ENCODE data around the gene GTF3C5.
"Not testable (repeated sequence)": the region's sequence is repeated elsewhere in the genome, so short reads cannot be mapped to it uniquely, and the experiment has no call there.

GTF3C5 gene, protein sequence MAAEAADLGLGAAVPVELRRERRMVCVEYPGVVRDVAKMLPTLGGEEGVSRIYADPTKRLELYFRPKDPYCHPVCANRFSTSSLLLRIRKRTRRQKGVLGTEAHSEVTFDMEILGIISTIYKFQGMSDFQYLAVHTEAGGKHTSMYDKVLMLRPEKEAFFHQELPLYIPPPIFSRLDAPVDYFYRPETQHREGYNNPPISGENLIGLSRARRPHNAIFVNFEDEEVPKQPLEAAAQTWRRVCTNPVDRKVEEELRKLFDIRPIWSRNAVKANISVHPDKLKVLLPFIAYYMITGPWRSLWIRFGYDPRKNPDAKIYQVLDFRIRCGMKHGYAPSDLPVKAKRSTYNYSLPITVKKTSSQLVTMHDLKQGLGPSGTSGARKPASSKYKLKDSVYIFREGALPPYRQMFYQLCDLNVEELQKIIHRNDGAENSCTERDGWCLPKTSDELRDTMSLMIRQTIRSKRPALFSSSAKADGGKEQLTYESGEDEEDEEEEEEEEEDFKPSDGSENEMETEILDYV
- 19.0 to 53.7 (median 32.5) reads per million in 17 experiments for total RNA-seq

DNA sequence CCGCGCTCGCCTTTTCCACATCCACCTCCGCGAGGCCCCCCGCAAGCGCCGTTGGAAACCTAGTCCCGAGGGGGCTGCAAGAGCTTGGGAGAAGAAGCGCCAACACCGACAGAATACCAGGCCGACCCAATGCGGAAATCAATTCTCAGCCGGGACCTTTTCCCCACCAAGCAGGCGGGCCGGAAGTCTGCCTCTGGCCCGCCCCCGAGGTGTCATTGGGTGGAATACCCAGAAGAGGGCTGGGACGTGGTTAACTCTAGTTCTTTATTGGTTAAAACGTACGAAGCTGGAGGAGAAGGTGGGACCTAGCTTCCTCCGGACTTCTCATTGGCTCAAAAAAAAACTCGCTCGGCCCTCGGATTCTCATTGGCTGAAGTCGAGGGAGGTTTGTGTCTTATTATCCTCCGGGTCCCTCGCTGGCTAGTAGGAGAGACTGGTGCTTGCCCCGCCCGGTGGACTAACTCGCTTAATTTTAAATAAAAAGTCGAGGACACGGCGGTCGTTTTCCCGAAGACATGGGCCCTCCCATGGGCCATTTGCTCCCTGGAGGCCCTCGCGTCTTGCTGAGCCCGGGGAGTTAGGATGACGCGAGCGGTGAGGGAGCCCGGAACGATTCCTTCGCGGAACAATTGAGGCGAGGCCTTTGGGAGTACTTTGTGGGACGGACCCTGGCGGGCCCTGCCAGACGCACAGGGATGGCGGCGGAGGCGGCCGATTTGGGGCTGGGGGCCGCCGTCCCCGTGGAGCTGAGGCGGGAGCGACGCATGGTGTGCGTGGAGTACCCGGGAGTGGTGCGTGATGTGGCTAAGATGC is at the start of gene GTF3C5:
Gene GTF3C5 (plus strand): TSS at position 681 of the 813 bp plus-strand sequence. CDS start 15 bp downstream, at position 696.
- peak; percentile 96 to 99 (median 98) for DNase-seq

DNA sequence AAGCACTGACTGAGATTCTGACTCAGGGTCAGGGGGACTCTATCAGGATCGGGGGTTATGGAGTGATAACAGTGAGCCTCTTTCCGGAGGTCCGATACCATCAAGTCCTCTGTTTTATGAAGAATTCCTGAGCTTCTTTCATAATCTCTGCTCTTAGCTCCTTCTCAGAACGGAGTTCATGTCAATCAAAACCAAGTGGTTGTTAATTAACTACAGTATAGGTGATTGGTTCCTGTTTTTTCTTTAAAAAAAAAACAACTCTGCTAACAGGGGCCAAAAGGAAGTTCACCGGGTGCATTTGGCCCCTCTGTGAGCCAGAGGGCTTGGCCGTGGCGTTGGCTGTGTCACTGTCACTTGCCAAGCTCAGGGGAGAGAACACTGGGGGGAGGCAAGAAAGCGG is 48.3 kb upstream of the GTF3C5 start:
- peak in 1 of 4 experiments; percentile 26 for DNase-seq

DNA sequence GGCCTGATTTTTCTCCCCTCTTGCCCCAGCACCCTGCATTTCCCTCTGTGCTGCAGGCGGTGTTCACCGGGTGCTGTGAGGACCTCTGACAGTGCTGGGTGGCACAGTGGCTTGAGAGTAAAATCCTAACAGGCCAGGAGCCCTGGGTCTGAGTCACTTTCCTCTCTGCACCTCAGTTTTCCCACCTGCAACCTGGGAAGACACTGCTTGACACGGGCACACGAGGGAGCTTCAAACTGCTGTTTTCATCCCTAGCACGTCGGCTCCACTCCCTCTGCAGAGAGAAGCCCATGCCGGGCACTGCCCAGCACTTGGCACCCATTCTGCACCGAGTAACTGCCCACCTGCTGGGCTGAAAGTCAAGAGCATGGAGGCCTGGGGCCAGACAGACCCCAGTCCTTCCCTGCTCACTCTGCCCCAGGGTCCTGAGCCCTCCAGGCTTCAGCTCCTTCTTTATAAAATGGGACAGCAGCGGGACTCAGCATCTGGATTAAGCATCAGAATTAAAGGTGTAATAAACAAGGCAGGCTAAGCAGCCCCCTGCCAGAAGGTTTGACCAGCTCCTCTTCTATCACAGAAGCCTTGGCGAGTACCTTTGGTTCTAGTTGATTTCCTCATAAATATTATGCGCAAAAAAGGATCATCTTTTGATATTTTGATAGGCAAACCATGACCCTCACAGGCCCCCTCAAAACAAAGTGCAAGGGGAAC is 47.2 kb upstream of the GTF3C5 start:
- DNase-seq: no peak

DNA sequence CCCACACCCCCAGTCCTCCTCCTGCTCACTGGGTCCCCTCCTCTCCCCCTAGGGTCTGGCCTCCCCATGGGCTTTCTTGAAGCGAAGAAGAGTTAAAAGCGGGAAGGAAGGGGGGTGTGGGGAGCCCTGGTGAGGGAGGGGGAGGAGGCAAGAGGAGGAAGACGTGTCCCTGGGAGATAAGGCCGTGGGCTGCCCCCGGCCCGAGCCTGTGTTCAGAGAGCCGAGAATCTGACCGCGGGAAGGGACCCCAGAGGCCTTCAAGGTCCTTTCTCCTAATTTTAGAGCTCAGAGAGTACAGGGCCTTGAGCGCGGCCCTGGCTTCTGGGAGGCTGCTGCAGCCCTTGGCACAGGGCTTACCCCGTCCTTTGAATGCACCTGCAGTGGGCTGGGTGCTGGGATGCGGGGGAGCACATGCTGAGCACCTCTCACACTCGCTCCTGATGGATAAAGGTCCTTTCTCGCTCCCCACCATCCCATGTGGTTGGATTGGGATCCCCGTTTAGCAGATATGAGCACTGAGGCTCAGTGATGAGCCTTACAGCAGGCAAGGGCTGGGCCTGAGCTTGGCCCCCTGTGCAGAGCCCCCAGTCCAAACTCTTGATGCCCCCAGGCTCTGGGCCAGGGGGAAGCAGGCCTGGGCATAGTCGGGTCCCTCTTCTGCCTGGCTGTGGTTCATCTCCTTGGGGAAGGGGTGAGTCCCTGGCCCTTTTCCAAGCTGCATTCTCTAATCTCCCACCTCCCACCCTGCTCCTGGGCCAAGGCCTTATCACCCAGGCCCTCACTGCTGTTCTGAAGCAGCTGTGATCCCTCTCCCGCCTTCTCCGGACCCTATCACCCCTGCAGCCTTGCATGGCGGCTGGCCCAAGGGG is 46.4 kb upstream of the GTF3C5 start:
- no peak for DNase-seq

DNA sequence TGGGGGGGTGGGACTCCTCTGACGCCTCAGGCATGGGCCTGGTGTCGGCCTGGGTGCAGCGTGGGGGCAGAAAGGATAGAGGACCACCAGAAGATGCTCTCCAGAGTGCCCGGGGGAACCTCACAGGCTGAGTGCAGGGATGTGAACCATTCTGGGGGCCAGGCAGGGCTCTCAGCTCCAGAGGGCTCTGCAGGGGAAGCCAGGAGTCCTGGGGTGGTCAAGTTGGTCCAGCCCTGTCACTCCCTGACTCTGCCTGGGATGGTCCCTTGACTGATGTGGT is 45.8 kb upstream of the GTF3C5 start:
- DNase-seq: no peak

DNA sequence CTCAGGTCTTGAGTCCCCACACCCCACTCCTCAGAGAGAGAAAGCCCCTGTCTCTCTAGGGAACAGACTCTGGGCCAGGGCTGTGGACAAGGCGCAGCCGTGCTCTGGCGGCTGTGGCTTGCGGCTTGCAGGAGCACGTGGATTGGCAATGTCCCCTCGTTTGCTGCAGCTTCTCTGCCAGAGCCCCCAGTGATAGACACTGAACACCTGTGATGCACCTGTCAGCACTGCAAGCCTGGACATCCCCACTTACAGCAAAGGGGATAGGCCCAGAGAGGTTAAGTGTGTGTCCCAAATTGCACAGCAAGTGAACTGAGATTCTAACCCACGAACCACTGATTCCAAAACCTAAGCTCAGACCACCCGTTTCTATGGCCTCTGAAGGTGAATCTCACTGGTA is 45.3 kb upstream of the GTF3C5 start:
- DNase-seq: no peak

DNA sequence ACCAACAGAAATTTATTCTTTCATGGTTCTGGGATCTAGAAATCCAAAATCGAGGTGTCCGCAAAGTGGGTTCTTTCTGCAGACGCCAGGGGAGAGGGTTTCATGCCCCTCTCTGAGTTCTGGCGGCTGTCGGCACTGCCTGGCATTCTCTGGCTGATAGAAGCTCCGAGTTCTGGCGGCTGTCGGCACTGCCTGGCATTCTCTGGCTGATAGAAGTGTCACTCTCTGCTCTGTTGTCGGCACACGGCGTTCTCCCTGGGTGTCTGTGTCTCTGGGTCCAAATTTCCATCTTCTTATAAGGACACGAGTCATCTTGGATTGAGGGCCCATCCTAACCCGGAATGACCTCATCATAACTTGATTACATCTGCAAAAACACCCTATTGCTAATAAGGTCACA is 44.7 kb upstream of the GTF3C5 start:
- no peak for DNase-seq

DNA sequence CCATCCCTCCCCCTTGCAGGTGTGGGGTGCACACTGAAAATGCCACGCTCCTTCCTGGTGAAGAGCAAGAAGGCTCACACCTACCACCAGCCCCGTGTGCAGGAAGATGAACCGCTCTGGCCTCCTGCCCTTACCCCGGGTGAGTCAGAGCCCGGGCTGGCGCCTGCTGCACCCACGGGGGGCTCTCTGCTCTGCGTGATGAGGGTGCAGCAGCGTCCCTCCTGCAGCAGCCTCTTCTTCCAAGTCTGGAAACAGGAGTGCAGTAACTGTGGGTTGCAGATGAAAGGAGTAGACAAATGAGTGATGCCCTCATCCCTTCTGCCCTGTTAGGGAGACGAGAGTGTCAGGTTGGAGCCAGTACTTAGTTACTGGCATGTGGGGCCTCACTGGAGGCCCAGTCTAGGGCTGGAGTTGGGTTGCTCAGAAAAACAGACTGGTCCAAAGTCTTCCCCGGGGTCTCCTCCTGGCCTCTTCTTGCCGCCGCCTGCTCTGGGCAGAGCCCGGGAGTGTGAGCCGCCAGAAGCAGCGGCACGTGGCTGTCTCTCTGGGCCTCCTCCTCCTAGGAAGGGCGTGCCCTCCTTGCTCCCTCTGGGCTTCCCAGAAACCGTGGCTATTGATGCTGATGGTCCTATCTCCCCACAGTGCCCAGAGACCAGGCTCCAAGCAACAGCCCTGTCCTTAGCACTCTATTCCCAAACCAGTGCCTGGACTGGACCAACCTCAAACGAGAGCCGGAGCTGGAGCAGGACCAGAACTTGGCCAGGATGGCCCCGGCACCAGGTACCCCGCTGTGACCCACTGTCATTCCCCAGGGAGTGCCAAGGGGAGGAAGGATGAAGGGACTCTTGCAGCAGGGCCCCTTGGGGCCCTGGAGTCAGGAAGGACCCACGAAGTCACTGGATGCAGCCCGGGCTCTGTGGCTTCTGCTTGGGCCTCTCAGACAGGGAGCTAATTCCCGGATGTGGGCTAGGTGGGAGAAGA is 43.9 kb upstream of the GTF3C5 start:
- no peak for DNase-seq

DNA sequence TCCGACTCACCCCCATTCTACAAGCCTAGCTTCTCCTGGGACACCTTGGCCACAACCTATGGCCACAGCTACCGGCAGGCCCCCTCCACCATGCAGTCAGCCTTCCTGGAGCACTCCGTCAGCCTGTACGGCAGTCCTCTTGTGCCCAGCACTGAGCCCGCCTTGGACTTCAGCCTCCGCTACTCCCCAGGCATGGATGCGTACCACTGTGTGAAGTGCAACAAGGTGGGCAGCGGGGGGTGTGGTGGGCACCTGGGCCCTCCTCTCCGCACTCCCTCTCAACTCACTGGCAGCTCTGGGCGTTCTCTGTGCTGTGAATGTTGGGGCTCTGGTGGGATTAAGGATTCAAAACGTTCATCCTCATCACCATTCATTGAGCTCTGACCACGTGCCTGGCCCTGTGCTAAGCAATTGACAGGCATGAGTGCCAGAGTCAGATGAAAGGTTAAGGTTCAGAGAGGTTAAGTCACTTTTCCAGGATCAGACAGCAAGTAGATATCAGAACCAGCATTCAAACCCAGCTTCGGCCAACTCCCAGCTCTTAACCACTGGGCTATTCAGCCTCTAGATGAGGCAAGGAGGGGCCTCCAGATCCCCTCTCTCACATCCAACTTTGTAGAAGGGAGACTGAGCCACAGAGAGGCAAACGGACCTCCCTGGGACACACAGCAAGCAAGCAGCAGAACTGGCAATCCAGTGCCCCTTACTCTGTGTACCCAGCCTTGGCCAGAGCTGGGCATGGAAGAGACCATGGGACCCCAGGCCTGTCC is 42.4 kb upstream of the GTF3C5 start:
- DNase-seq: no peak

DNA sequence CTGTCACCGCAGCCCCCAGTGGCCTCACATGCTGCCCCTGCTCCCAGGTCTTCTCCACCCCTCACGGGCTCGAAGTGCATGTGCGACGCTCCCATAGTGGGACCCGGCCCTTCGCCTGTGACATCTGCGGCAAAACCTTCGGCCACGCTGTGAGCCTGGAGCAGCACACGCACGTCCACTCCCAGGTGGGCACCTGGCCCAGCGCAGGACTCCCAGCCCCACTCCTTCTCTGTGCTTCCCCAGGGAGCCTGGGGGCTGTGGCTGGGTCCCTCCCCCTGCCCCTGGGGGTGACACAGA is 41.8 kb upstream of the GTF3C5 start:
- DNase-seq: no peak

DNA sequence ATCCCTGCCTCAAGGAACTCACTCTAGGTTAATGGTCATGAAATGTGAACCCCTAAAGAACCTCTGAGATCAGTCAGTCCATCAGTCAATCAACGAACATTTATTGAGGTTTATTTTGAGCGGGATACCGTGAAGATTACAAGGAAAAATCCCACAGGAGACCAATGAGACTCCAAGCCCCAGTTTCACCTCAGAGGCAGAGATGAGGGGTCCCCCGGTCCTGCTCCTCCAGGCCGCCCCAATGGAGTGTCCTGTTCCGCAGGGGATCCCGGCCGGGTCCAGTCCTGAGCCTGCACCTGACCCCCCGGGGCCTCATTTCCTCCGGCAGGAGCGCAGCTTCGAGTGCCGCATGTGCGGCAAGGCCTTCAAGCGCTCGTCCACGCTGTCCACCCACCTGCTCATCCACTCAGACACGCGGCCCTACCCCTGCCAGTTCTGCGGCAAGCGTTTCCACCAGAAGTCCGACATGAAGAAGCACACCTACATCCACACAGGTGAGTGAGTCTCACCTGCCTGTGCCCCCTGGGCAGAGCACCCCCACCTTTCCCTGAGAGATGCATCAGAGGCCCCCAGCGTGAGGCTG is 41.3 kb upstream of the GTF3C5 start:
- no peak for DNase-seq

DNA sequence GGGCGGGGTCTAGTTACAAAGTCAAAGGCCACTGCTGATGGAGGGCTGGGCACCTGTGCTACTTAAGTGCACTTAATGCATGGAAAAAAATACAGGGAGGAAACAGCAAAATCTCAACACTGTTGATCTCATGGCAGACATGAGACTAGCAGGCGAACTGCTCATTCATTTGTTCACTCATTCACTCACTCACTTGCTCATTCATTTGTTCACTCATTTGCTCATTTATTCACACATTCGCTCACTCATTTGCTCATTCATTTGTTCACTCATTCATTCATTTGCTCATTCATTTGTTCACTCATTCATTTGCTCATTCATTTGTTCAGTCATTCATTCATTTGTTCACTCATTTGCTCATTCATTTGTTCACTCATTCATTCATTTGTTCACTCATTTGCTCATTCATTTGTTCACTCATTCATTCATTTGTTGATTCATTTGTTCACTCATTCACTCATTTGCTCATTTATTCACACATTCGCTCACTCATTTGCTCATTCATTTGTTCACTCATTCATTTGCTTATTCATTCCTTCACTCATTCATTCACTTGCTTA is 40.7 kb upstream of the GTF3C5 start:
- DNase-seq: not testable (repeated sequence)

DNA sequence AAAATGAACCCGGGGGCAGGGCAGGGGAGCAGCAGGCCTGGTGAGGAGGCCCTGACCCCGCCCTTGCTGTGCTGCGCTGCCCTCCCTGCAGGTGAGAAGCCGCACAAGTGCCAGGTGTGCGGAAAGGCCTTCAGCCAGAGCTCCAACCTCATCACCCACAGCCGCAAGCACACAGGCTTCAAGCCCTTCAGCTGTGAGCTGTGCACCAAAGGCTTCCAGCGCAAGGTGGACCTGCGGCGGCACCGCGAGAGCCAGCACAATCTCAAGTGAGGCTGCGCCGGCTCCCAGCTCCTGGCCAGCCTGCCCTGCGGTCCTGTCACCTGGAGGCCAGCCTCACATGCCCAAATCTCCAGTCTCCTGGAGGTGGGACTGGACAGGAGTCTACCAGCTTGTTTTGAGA is 40.0 kb upstream of the GTF3C5 start:
- DNase-seq: no peak

DNA sequence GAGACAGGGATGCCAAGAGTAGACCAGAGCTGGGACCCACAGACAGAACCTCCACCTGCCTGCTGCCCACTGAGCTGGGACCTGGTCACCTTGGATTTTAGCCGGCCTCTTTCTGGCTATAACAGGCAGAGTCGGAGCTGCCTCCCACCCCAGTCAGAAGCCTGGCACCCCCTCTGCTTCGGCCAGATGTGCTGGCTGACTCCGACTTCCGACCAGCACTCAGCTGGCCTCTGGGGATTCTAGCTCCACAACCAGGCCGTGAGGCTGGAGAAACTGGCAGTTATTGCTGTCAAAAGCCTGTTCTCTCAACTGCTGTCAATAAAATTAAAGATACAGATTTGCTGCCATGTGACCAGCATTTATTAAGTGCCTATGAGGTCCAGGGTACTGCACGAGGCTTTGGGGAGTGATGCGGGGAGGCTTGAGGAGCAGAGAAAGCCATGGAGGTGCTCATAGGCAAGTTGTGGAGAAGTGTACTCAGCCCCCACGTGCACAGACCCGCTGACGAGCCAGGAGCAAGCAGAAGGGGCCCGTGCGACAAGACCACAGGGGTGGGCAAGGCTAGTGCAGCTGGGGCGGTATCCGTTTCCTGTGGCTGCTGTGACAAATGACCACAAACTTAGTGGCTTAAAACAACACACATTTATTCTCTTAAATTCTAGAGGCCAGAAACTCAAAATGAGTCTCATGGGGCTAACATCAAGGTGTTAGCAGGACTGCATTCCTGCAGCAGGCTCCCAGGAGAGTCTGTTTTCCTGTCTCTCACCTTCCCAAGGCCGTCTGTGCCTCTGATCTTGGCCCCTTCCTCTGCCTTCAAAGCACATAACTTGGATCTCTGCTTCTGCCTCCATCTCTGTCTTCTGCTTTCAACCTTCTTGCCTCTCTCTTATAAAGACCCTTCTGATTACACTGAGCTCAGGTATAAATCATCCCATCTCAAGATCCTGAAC is 39.2 kb upstream of the GTF3C5 start:
- no peak for DNase-seq

DNA sequence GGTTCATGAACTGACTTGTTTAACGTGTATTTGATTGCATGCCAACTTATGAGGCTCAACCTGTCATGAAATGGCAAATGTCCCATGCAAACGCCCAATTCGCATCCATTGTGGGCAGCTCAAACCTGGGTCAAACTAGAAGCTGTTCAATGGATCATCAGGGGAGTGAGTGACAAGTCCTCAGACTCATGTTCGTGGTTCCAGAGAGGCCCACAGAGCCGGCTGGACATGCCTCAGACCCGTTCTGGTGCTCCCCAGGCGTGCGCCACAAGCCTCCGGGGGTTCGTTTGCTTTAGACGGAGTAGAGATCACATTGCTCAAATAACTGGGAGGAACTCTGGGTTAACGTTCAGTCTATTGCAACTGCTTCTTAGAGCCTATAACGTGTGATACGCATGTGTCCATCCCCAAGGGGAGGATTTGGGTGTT is 37.3 kb upstream of the GTF3C5 start:
- DNase-seq: no peak

DNA sequence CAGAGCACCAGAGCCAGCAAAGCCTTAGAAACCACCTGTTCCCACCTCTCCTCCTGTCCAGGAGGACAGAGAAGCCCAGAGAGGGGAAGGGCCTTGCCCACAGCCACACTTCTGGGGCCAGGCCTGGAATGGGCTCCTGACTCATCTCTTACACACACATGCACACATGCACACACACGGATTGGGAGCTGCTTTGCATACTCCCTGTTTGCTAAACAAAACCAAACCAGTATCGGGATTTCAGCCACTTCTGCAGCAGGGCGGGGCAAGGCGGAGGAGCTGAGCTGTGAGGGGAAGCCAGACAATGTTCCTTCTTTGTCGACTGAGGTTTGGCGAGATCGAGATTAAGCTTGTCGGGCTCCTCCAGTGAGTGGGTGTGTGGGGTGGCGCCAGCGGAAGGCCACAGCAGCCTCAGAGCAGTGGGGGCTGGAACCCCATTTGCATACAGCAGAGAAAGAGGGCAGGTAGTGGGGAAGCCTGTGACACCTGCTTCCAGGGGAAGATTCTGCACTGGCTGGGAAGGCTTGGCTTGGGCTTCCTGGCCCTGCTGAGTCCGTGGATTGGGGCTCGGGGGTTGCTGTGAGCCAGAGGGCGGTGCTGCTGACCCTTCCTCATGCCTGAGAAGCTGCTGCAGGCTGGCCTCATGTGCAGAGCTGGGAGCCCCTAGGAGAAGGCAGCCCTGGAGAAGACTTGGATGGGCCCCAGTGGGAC is 36.2 kb upstream of the GTF3C5 start:
- peak; percentile 60 to 76 (median 70) for DNase-seq

DNA sequence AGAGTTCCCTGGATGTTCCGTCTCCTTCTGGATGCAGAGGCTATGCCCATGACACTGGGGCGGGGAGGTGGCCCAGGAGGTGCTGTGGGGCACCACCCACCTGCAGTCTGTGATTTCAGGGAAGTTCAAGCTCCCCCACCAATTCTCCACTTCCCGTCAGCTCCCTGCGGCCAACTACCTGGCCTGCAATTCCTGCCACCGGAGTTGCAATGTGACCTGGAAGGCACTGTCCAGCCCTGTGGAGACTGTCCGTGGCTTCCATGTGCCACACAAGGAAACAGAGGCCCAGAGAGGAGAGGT is 35.7 kb upstream of the GTF3C5 start:
- DNase-seq: no peak

DNA sequence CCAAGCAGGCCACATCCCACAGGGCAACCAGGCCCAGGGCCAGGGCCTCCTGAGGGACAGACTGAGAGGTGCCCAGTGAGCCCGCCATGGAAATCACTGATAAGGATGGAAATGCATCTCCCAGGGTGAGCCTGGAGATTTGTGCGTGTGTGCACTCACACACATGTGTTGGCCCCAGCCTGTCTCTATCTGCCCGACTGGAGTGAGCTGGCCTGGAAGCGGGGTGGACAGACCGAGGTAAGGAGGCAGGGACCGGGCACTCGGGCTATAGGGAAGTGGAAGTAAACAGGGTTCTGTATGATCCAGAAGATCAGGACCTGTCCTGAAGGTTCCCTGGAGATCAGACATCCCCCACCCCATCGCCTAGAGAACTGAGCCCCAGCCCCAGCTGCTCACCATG is 34.9 kb upstream of the GTF3C5 start:
- no peak for DNase-seq
